ENCODE results near the gene CASTOR1.

- TF ChIP-seq CTCF (IDR thresholded peaks at IDR 0.05) (no peak), POLR2A (IDR thresholded peaks at IDR 0.05) (no peak)
Measured at GRCh38 chr22:30333707-30334087, 44.4 kb upstream of the CASTOR1 start.

All from Peyer's patch (tissue), 4 donors.